Endothelial cell of umbilical vein (primary cell): ENCODE data around the gene NFYC.

Experiments used
- CTCF ChIP-seq, 2 donors: IDR thresholded peaks; 1 replicate in 1 of 2; 2 replicates in 1 of 2; pipeline ENCODE4 v1.5.1; 2011; ENCODE audit warnings: low read length in 2 of 2, mild to moderate bottlenecking in 2 of 2, moderate library complexity in 2 of 2, control low read depth in 1 of 2, inconsistent platforms in 1 of 2, low read depth in 1 of 2; ENCODE audit not compliant: insufficient read depth in 1 of 2; ENCODE audit errors: extremely low read depth in 1 of 2
- FOS ChIP-seq: IDR thresholded peaks from 2 replicates; pipeline ENCODE4 v1.6.1; 2011; ENCODE audit warnings: mild to moderate bottlenecking, low read length, moderate library complexity, borderline replicate concordance; ENCODE audit not compliant: insufficient read depth
- MAX ChIP-seq: IDR thresholded peaks from 2 replicates; pipeline ENCODE4 v1.6.1; 2011; ENCODE audit not compliant: insufficient read depth, insufficient read length
- POLR2A ChIP-seq: IDR thresholded peaks from 2 replicates; pipeline ENCODE4 v1.6.1; 2012; ENCODE audit warnings: low read depth, mild to moderate bottlenecking, control low read depth, low read length
- POLR2AphosphoS5 ChIP-seq: IDR thresholded peaks from 2 replicates; pipeline ENCODE4 v1.6.1; 2012; ENCODE audit warnings: low read depth, mild to moderate bottlenecking, control low read depth, low read length, moderate library complexity; ENCODE audit not compliant: insufficient read depth

- no peak for TF ChIP-seq POLR2AphosphoS5
- TF ChIP-seq CTCF (IDR thresholded peaks at IDR 0.05; ENCODE audit: extremely low read depth in 1 of 2, insufficient read depth in 1 of 2, low read depth in 1 of 2, low read length in 2 of 2): no peak
- no peak for TF ChIP-seq FOS
- TF ChIP-seq POLR2A: no peak
- TF ChIP-seq MAX: no peak
Observed at GRCh38 chr1:40802742-40803113, 111.2 kb downstream of the NFYC start.
